Subcutaneous adipose tissue (tissue), 4 donors: ENCODE measurements around the gene RHOC. TPM values are rescaled to one million over a fixed set of nuclear protein-coding genes. Genes with fewer than 3 reads are reported as not detected.

Experiments used
- total RNA-seq, 4 donors: library from RNA; depleted of rRNA; stranded (reverse); fragments of >200 nt; gene quantifications; one replicate each; pipeline ENCODE4 v1.1.0, GENCODE V29; 2016
- TF ChIP-seq, protein P1 (sequence below): fragments of 450-650 bp; IDR thresholded peaks from one replicate; pipeline ENCODE4 v1.5.1; 2016; ENCODE audit warnings: low read depth, mild to moderate bottlenecking, control low read depth, antibody characterized with exemption, moderate library complexity

Gene RHOC
- total RNA-seq, 4 donors from 2014 or later = 114 to 201 (median 136) TPM

DNA sequence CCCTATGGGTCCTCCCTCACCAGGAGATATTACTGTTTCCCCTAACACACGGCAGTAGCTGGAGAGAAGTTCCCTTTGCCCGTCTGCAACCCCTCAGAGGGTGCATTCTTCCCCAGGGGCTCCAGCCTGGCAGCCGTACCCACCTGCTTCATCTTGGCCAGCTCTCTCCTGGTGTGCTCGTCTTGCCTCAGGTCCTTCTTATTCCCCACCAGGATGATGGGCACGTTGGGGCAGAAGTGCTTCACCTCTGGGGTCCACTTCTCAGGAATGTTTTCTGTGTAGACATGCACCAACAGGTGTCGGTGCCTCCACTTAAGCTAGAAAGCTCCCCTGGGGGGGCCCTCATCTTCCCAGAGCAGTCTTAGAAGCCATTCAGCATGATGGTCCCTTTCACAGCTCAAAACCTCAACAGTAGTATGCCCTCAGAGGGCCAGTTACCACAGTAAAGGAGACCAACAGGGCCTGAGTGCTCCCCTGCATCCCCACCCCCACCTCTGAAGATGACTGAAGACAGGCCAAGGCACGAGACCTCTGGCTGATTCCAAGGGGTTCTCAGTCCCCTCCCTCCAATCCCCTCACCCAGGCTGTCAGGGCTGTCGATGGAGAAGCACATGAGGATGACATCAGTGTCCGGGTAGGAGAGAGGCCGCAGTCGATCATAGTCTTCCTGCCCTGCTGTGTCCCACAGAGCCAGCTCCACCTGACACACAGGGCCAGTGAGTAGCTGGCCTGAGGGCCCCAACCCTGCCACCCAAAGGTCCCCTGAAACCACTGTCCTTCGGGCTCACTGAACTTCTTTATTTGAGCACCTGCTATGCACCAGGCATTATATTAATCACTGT, 4.3 kb downstream of the RHOC start:
- TF ChIP-seq, protein P1, sequence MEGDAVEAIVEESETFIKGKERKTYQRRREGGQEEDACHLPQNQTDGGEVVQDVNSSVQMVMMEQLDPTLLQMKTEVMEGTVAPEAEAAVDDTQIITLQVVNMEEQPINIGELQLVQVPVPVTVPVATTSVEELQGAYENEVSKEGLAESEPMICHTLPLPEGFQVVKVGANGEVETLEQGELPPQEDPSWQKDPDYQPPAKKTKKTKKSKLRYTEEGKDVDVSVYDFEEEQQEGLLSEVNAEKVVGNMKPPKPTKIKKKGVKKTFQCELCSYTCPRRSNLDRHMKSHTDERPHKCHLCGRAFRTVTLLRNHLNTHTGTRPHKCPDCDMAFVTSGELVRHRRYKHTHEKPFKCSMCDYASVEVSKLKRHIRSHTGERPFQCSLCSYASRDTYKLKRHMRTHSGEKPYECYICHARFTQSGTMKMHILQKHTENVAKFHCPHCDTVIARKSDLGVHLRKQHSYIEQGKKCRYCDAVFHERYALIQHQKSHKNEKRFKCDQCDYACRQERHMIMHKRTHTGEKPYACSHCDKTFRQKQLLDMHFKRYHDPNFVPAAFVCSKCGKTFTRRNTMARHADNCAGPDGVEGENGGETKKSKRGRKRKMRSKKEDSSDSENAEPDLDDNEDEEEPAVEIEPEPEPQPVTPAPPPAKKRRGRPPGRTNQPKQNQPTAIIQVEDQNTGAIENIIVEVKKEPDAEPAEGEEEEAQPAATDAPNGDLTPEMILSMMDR = no peak

DNA sequence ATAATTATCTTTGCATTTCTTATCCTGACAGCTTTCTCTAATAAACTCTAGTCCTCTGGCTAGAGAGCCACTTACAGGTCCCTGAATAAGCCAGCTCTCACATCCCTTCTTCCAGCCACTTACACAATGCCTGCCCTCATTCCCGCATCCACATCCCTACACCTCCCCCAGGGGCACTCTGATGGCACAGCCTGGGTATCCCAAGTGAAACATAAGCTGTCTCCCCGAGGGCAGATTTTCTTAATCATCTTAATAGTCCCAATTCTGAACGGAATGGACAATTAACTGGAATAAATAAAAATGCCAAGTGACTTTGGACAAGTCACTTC, 4.9 kb downstream of the RHOC start:
- TF ChIP-seq, protein P1 = no peak

- TF ChIP-seq, protein P1 = no peak
These were observed 5.5 kb downstream of the RHOC start for GRCh38 chr1:112701227-112702066.

DNA sequence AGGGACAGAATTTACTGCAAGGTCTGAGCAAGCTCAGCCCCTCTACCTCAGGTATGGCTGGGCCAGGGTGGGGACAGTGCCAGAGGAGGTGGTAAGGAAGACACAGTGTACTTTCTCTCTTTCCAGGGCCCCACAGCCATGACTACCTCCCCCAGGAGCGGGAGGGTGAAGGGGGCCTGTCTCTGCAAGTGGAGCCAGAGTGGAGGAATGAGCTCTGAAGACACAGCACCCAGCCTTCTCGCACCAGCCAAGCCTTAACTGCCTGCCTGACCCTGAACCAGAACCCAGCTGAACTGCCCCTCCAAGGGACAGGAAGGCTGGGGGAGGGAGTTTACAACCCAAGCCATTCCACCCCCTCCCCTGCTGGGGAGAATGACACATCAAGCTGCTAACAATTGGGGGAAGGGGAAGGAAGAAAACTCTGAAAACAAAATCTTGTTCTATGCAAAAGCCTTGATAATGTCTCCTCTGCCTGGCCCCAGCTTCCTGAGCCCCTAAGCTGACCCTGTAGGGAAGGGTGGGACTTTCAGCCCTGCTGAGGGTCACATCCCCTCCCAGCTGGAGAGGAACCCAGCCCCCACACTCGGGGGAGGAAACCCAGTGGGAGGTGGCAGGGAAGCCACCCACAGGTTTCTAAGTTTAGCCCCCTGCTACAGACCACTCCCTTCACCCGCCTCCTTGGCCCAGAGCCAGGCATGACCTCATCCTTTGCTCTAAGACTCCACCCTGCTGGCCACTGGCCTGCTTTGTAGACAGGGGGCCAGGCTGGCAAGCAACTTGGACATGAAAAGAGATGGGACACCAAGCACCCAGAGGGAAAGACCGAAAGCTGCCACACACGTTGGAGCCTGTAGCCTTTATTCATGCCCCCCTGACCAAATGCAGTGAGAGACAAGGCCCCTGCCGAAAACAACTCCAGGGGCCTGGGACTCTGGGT, 6.4 kb downstream of the RHOC start:
- TF ChIP-seq, protein P1 = no peak

- TF ChIP-seq, protein P1 = no peak
These were observed 7.3 kb downstream of the RHOC start for GRCh38 chr1:112699425-112700144.

- TF ChIP-seq, protein P1 = no peak
These were observed 8.3 kb downstream of the RHOC start for GRCh38 chr1:112698366-112699310.
